GM12878 (cell line): ENCODE results near the gene IL4I1. TPM values are rescaled to one million over a fixed set of nuclear protein-coding genes. Genes with fewer than 3 reads are reported as not detected.

Experiments
- CBX3 ChIP-seq: fragments of 200-600 bp; sonication (generic); IDR thresholded peaks from 2 replicates; pipeline ENCODE4 v1.6.1; 2016; ENCODE audit warnings: low read depth, borderline replicate concordance
- CBX5 ChIP-seq: sonication (generic); IDR thresholded peaks from 2 replicates; pipeline ENCODE4 v1.6.1; 2016; ENCODE audit warnings: low read depth, moderate library complexity, mild to moderate bottlenecking, inconsistent platforms
- E4F1 ChIP-seq: fragments of 450-650 bp; IDR thresholded peaks from 2 replicates; pipeline ENCODE4 v1.6.1; 2018; ENCODE audit warnings: borderline replicate concordance, mild to moderate bottlenecking; ENCODE audit not compliant: partially characterized antibody
- EGR1 ChIP-seq, 2 experiments: IDR thresholded peaks; 1 replicate in 1 of 2; 2 replicates in 1 of 2; pipeline ENCODE4 v1.6.1; 2011 to 2012; ENCODE audit warnings: low read depth in 2 of 2, low read length in 2 of 2, borderline replicate concordance in 1 of 2, mild to moderate bottlenecking in 1 of 2, moderate library complexity in 1 of 2
- ELK1 ChIP-seq: IDR thresholded peaks from 2 replicates; pipeline ENCODE4 v1.6.1; 2012; ENCODE audit warnings: low read depth, low read length, improper control_type of control experiment
- GATAD2B ChIP-seq: fragments of 450-650 bp; conservative IDR thresholded peaks from 2 replicates; pipeline ENCODE4 v1.6.1; 2017; ENCODE audit warnings: low read depth, mild to moderate bottlenecking, moderate library complexity
- HDAC2 ChIP-seq: fragments of 200-600 bp; sonication (generic); IDR thresholded peaks from 2 replicates; pipeline ENCODE4 v1.6.1; 2017
- IRF4 ChIP-seq: IDR thresholded peaks from 2 replicates; pipeline ENCODE4 v1.6.1; 2011; ENCODE audit warnings: low read depth, low read length
- JUNB ChIP-seq: IDR thresholded peaks from 2 replicates; pipeline ENCODE4 v1.6.1; 2016; ENCODE audit warnings: antibody characterized with exemption, mild to moderate bottlenecking
- LARP7 ChIP-seq: fragments of 450-650 bp; IDR thresholded peaks from 2 replicates; pipeline ENCODE4 v1.6.1; 2017; ENCODE audit warnings: mild to moderate bottlenecking
- MAX ChIP-seq: IDR thresholded peaks from 2 replicates; pipeline ENCODE4 v1.6.1; 2012; ENCODE audit warnings: low read depth, low read length, improper control_type of control experiment
- PAX5 ChIP-seq: IDR thresholded peaks from 2 replicates; pipeline ENCODE4 v1.6.1; 2011; ENCODE audit warnings: low read depth, low read length, borderline replicate concordance
- PKNOX1 ChIP-seq: fragments of 450-650 bp; IDR thresholded peaks from 2 replicates; pipeline ENCODE4 v1.6.1; 2016; ENCODE audit warnings: mild to moderate bottlenecking
- RELA ChIP-seq: fragments of 450-650 bp; IDR thresholded peaks from 2 replicates; pipeline ENCODE4 v1.8.0; 2014; ENCODE audit warnings: borderline replicate concordance; ENCODE audit not compliant: partially characterized antibody
- REST ChIP-seq: IDR thresholded peaks from 2 replicates; pipeline ENCODE4 v1.6.1; 2012; ENCODE audit warnings: mild to moderate bottlenecking, low read depth, low read length
- SMARCA5 ChIP-seq: fragments of 450-650 bp; IDR thresholded peaks from 2 replicates; pipeline ENCODE4 v1.6.1; 2017; ENCODE audit warnings: mild to moderate bottlenecking
- SPI1 ChIP-seq: IDR thresholded peaks from 2 replicates; pipeline ENCODE4 v1.6.1; 2011; ENCODE audit warnings: low read depth, mild to moderate bottlenecking, low read length, moderate library complexity, borderline replicate concordance; ENCODE audit not compliant: insufficient read depth
- ZBTB40 ChIP-seq: fragments of 450-650 bp; IDR thresholded peaks from 2 replicates; pipeline ENCODE4 v1.6.1; 2016; ENCODE audit warnings: mild to moderate bottlenecking, moderate library complexity, borderline replicate concordance
- polyA plus RNA-seq, 11 experiments: library from polyadenylated mRNA; depleted of rRNA in 4 of 11; unstranded in 6 of 11; stranded (reverse) in 5 of 11; fragments of >200 nt; fragmentation: Nextera tagmentation in 4 of 11; fragmentation: Illumina TruSeq in 1 of 11; extraction: Ambion mirVana in 4 of 11; extraction: Trizol in 1 of 11; gene quantifications; 1 replicate in 1 of 11; 2 replicates in 10 of 11; pipeline versions ENCODE4 v1.2.1 to v1.2.3, GENCODE V29; 2011 to 2016; ENCODE audit warnings: inconsistent platforms in 2 of 11, missing spikeins in 2 of 11, low read depth in 1 of 11
- total RNA-seq, 4 experiments: library from RNA; depleted of rRNA in 3 of 4; stranded (reverse); fragments of >200 nt in 3 of 4; fragmentation: Illumina TruSeq in 1 of 4; extraction: Trizol in 1 of 4; gene quantifications; 2 replicates each; pipeline versions ENCODE4 v1.2.1 to v1.2.3, GENCODE V29; 2013 to 2021

Gene IL4I1
- total and polyA plus RNA-seq, 10 of the 15 experiments (the other 5 are each of a cell fraction or from before 2014, with no cell fraction given) = 0.62 to 83.8 (median 42.8) TPM

- TF ChIP-seq ZBTB40 (no peak), IRF4 (peak; percentile 79), REST (no peak), SMARCA5 (0 out of 2 replicates have a peak, but pooled peaks have one; percentile 19), EGR1 (IDR thresholded peaks at IDR 0.05; ENCODE audit: borderline replicate concordance in 1 of 2, low read depth in 2 of 2, low read length in 2 of 2) (no peak), CBX5 (peak; percentile 92), PKNOX1 (no peak), GATAD2B (no peak), JUNB (peak; percentile 80), HDAC2 (no peak), RELA (no peak), SPI1 (peak; percentile 12; the same call in 1 of the 2 replicates), MAX (no peak), CBX3 (no peak), PAX5 (peak; percentile 48; the same call in 1 of the 2 replicates), E4F1 (no peak), ELK1 (no peak), LARP7 (no peak)
Observed at GRCh38 chr19:49848938-49849337, 47.7 kb downstream of the IL4I1 start (continued).
